GM19324 (cell line): ENCODE results near the gene SLC25A26.

Experiments
- ATAC-seq: cut with Tn5 transposase; IDR thresholded peaks from one replicate; pipeline ENCODE4 v1.9.1; 2021; ENCODE audit warnings: mild to moderate bottlenecking, moderate library complexity; ENCODE audit not compliant: unreplicated experiment, low FRiP score

SLC25A26 gene

GRCh38 chr3:66314455-66314854 lies 93.7 kb downstream of the SLC25A26 start:
- no peak for ATAC-seq

- ATAC-seq: no peak
Observed at GRCh38 chr3:66317750-66318376, 97.1 kb downstream of the SLC25A26 start.

- ATAC-seq: no peak
Observed at GRCh38 chr3:66320390-66320789, 99.6 kb downstream of the SLC25A26 start.

GRCh38 chr3:66322436-66322835 lies 101.6 kb downstream of the SLC25A26 start:
- no peak for ATAC-seq

GRCh38 chr3:66326340-66326739 lies 105.5 kb downstream of the SLC25A26 start:
- ATAC-seq: no peak

- ATAC-seq: no peak
Observed at GRCh38 chr3:66335671-66336070, 114.9 kb downstream of the SLC25A26 start.

GRCh38 chr3:66336333-66336766 lies 115.5 kb downstream of the SLC25A26 start:
- ATAC-seq: no peak

- no peak for ATAC-seq
Observed at GRCh38 chr3:66338927-66339326, 118.1 kb downstream of the SLC25A26 start.

GRCh38 chr3:66342717-66343356 lies 122.0 kb downstream of the SLC25A26 start:
- no peak for ATAC-seq

- no peak for ATAC-seq
Observed at GRCh38 chr3:66344391-66344811, 123.6 kb downstream of the SLC25A26 start.

- ATAC-seq: no peak
Observed at GRCh38 chr3:66344848-66345578, 124.2 kb downstream of the SLC25A26 start.

GRCh38 chr3:66348704-66349103 lies 127.9 kb downstream of the SLC25A26 start:
- no peak for ATAC-seq

GRCh38 chr3:66350601-66351000 lies 129.8 kb downstream of the SLC25A26 start:
- no peak for ATAC-seq

- no peak for ATAC-seq
Observed at GRCh38 chr3:66353039-66353438, 132.2 kb downstream of the SLC25A26 start.

GRCh38 chr3:66353530-66353929 lies 132.7 kb downstream of the SLC25A26 start:
- ATAC-seq: no peak

GRCh38 chr3:66354001-66354400 lies 133.2 kb downstream of the SLC25A26 start:
- ATAC-seq: no peak

GRCh38 chr3:66355394-66355793 lies 134.6 kb downstream of the SLC25A26 start:
- no peak for ATAC-seq

- ATAC-seq: no peak
Observed at GRCh38 chr3:66355997-66356396, 135.2 kb downstream of the SLC25A26 start.

GRCh38 chr3:66361356-66361755 lies 140.6 kb downstream of the SLC25A26 start:
- ATAC-seq: no peak

GRCh38 chr3:66362541-66362941 lies 141.7 kb downstream of the SLC25A26 start:
- ATAC-seq: no peak

GRCh38 chr3:66363148-66363547 lies 142.3 kb downstream of the SLC25A26 start:
- ATAC-seq: no peak

- ATAC-seq: no peak
Observed at GRCh38 chr3:66365080-66365479, 144.3 kb downstream of the SLC25A26 start.
